ENCODE measurements around the gene SLC5A12. TPM values are rescaled to one million over a fixed set of nuclear protein-coding genes. Genes with fewer than 3 reads are reported as not detected.

SLC5A12 gene
- total RNA-seq, 1 donor from 2014 or later = not detected

DNA sequence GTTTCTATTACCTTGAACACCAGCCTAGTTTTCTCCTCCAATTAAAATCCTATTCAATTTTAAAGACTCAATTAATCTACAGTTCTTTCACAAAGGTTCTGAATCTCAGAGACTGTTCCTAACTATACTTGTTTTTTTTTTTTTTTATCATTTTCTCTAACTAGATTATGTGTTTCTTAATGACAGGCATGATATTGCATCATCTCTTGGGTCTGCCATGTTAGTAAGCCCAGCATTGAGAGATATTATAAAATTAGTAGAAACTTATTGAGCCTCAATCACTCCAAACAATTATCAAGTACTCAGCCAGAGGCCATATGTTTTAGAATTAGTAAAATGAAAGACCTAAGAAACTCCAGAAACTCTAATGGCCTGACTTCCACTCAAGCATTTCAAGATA, 28.1 kb upstream of the SLC5A12 start:
- Histone ChIP-seq H3K4me1 (no peaks in the 10 kb centered on the region), H3K4me3 (no peak overlapping the region), H3K36me3 (no peaks in the 10 kb centered on the region), H3K27ac (no peak overlapping the region), H3K27me3 (no peaks in the 10 kb centered on the region), H3K9me3 (no peaks in the 10 kb centered on the region)
- no peak for DNase-seq
- ATAC-seq = no peak
- intact Hi-C loops (cut with DNase I) = no loop called here
- TF ChIP-seq, protein P1, sequence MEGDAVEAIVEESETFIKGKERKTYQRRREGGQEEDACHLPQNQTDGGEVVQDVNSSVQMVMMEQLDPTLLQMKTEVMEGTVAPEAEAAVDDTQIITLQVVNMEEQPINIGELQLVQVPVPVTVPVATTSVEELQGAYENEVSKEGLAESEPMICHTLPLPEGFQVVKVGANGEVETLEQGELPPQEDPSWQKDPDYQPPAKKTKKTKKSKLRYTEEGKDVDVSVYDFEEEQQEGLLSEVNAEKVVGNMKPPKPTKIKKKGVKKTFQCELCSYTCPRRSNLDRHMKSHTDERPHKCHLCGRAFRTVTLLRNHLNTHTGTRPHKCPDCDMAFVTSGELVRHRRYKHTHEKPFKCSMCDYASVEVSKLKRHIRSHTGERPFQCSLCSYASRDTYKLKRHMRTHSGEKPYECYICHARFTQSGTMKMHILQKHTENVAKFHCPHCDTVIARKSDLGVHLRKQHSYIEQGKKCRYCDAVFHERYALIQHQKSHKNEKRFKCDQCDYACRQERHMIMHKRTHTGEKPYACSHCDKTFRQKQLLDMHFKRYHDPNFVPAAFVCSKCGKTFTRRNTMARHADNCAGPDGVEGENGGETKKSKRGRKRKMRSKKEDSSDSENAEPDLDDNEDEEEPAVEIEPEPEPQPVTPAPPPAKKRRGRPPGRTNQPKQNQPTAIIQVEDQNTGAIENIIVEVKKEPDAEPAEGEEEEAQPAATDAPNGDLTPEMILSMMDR (IDR thresholded peaks at IDR 0.05) = no peak

DNA sequence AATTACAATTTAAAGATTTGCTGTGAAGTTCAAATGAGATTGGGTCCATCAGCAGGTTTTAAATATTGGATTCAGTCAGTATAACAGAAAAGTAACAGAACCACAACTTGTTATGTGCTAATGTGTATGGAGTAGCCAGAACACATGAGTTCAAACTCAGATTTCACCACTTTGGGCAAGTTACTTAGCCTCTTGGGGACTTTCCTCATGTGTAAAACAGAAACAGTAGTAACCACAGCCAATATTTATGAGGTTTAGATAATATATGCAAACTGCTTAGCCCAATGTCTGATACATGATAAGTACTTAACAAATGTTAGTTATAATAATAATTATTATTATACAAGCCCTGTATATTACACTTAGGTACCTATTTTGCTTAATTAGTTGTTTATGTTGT, 21.8 kb upstream of the SLC5A12 start:
- intact Hi-C loops (cut with DNase I) = no loop called here
- Histone ChIP-seq H3K4me3 (no peak overlapping the region), H3K27me3 (no peaks in the 10 kb centered on the region), H3K9me3 (no peaks in the 10 kb centered on the region), H3K36me3 (no peaks in the 10 kb centered on the region), H3K4me1 (no peaks in the 10 kb centered on the region), H3K27ac (no peak overlapping the region)
- TF ChIP-seq, protein P1 (IDR thresholded peaks at IDR 0.05) = no peak
- DNase-seq (no peak), ATAC-seq (no peak)

DNA sequence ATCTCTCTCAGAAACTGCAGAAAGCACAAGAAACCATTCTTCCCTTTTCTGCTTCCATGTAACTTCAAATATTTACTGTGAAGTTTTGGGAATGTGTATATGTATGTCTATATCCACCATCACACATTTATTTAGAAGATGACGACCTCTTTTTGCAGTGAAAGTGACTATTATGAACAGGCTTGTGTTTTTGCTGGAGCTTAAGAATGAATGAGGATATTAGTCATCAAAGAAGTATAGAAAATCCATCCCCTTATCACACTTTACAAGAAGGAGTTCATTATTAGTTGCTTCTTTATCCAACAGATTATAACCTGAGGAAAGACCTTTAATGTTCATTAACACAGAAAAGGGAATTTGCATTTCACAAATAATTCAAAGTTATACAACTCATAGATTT, 21.1 kb upstream of the SLC5A12 start:
- DNase-seq = no peak
- H3K27ac ChIP-seq = no peak overlapping the region
- H3K36me3 ChIP-seq = no peaks in the 10 kb centered on the region
- TF ChIP-seq, protein P1 (IDR thresholded peaks at IDR 0.05) = no peak
- no peaks in the 10 kb centered on the region for H3K4me1 ChIP-seq
- intact Hi-C loops (cut with DNase I) = no loop called here
- no peaks in the 10 kb centered on the region for H3K27me3 ChIP-seq
- no peak for ATAC-seq
- H3K9me3 ChIP-seq = no peaks in the 10 kb centered on the region
- H3K4me3 ChIP-seq = no peak overlapping the region

DNA sequence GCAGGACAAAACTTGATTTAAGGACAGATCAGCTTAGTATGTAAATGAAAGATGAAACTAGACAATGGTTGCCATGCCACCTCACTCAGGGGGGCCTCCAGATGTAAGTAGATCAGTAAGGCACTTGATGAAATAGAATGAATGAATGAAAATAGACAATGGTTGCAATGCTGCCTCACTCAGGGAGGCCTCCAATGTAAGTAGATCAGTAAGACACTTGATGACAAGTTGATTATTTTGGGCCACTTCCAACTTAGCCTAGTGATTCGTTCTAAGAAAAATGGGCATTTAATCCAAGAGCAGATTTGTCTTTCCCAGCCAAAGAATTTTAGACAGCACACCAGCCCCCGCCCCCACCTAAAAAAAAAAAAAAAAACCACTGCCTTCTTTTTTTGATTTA, 19.2 kb upstream of the SLC5A12 start:
- ATAC-seq = no peak

DNA sequence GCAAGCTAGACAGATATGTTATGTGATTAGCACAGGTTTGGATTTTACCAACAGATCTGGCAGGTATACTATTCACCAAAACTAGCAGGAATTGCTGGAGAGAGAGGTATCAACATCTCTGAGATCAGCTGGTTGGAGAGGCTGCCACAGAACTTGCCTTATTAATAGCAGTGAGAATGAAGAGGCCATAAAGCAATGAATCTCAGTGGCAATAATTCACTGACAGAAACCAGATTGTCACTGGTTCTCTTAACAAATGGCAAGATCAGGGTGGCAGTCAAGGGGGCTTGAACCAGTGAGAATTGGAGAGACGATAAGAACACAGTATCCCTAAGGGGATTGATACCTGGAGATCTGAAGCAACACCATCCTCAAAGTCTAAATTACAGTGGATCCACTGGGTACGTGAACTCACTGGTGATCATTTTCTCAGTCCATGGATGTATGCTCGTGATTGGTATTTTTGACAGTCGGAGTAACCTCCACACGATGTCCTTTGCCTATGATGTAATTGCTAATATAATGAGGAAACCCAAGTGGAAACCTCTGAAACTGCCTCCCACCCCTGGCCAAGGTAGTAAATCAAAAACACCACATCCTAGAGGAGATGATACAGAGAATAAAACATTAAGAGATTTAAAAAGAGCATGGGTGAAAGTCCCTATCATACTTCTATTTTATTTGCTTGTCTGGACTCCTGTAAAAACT, 17.7 kb upstream of the SLC5A12 start:
- ATAC-seq (no peak), DNase-seq (no peak)
- Histone ChIP-seq H3K27me3 (no peaks in the 10 kb centered on the region), H3K4me1 (no peaks in the 10 kb centered on the region), H3K9me3 (no peaks in the 10 kb centered on the region), H3K36me3 (no peaks in the 10 kb centered on the region), H3K4me3 (no peak overlapping the region), H3K27ac (no peak overlapping the region)
- TF ChIP-seq, protein P1 (IDR thresholded peaks at IDR 0.05) = no peak
- intact Hi-C loops (cut with DNase I) = no loop called here

More for the DNA sequence above, 19.2 kb upstream of the SLC5A12 start:
- TF ChIP-seq, protein P1 (IDR thresholded peaks at IDR 0.05) = no peak
- no peaks in the 10 kb centered on the region for H3K4me1 ChIP-seq
- H3K27ac ChIP-seq = no peak overlapping the region
- no peak overlapping the region for H3K4me3 ChIP-seq
- no peaks in the 10 kb centered on the region for H3K27me3 ChIP-seq
- H3K9me3 ChIP-seq = no peaks in the 10 kb centered on the region
- H3K36me3 ChIP-seq = no peaks in the 10 kb centered on the region
- intact Hi-C loops (cut with DNase I) = no loop called here
- no peak for DNase-seq

DNA sequence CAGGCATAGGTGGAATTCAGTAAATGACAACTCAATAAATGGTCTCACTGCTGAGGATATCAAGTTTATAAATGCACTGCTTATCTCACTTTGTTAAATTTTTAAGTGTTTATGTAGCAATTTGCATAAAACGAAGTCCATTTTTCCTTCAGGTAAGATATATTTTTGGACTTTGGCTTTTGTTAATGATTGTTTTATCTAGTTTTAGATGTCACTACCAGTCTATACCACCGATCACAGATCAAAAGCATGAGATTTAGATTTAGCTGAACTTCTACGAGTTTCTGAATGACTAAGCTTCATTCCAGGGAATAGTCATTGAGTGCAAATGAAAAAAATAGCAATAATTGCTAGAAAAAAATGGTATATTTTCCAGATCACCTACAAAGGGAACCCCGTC, 12.8 kb upstream of the SLC5A12 start:
- no peak for DNase-seq
- no peak overlapping the region for H3K4me3 ChIP-seq
- ATAC-seq = no peak
- H3K9me3 ChIP-seq = no peaks in the 10 kb centered on the region
- intact Hi-C loops (cut with DNase I) = no loop called here
- TF ChIP-seq, protein P1 (IDR thresholded peaks at IDR 0.05) = no peak
- no peaks in the 10 kb centered on the region for H3K4me1 ChIP-seq
- no peaks in the 10 kb centered on the region for H3K27me3 ChIP-seq
- H3K36me3 ChIP-seq = no peaks in the 10 kb centered on the region
- no peak overlapping the region for H3K27ac ChIP-seq
